Left ventricle myocardium inferior (tissue), 1 donor: ENCODE measurements around the gene HOXD12. TPM values are rescaled to one million over a fixed set of nuclear protein-coding genes. Genes with fewer than 3 reads are reported as not detected.

ENCODE experiments used
- DNase-seq: peaks from one replicate; pipeline ENCODE4 v3.0.0-alpha.2; 2020
- H3K27ac ChIP-seq: fragments of 200-600 bp; replicated peaks from 2 replicates; pipeline ENCODE4 v1.8.0; 2021
- H3K27me3 ChIP-seq: fragments of 200-600 bp; 2 replicates; pipeline ENCODE4 v1.8.0; 2021; ENCODE audit warnings: low read depth
- H3K36me3 ChIP-seq: fragments of 200-600 bp; 2 replicates; pipeline ENCODE4 v1.8.0; 2021
- H3K4me1 ChIP-seq: fragments of 200-600 bp; 2 replicates; pipeline ENCODE4 v1.8.0; 2021
- H3K4me3 ChIP-seq: fragments of 200-600 bp; 2 replicates; pipeline ENCODE4 v1.8.0; 2021; ENCODE audit warnings: mild to moderate bottlenecking, moderate library complexity
- H3K9me3 ChIP-seq: fragments of 200-600 bp; replicated peaks from 2 replicates; pipeline ENCODE4 v1.8.0; 2021
- CTCF ChIP-seq: fragments of 200-600 bp; IDR thresholded peaks from 2 replicates; pipeline ENCODE4 v1.8.0; 2021; ENCODE audit warnings: antibody characterized with exemption, mild to moderate bottlenecking, borderline replicate concordance
- intact Hi-C: fragments of 100-400 bp; cut with micrococcal nuclease; formaldehyde crosslinking; loops from one replicate; pipeline ENCODE4 v1.11.0; 2022
- total RNA-seq: library from RNA; stranded (reverse); fragmentation: NEBNext Ultra II Directional; extraction: Animal tissue kit (Norgen Biotek cat#: 25700); gene quantifications from one replicate; pipeline ENCODE4 v1.2.1, GENCODE V29; 2021
- donor health status: DM: no; HTN: yes; CAD: no; lungs with severe emphysema.

HOXD12 gene
- total RNA-seq, 1 donor from 2014 or later, result not detected

- Histone ChIP-seq H3K36me3 (no peaks in the 10 kb centered on the region), H3K4me3 (no peak overlapping the region), H3K27ac (no peak overlapping the region), H3K4me1 (peaks cover 22% of the 10 kb centered on the region), H3K27me3 (peaks cover 100% of the 10 kb centered on the region), H3K9me3 (no peaks in the 10 kb centered on the region)
- no peak for DNase-seq
- TF ChIP-seq CTCF, result no peak
- intact Hi-C loops, result no loop called here
These were observed 24.1 kb upstream of the HOXD12 start for GRCh38 chr2:176075481-176075880.

- H3K27ac ChIP-seq, result no peak overlapping the region
- H3K9me3 ChIP-seq, result no peaks in the 10 kb centered on the region
- H3K4me1 ChIP-seq, result peaks cover 26% of the 10 kb centered on the region
- intact Hi-C loops, result no loop called here
- H3K4me3 ChIP-seq, result no peak overlapping the region
- TF ChIP-seq CTCF, result no peak
- H3K27me3 ChIP-seq, result peaks cover 100% of the 10 kb centered on the region
- DNase-seq, result no peak
- H3K36me3 ChIP-seq, result no peaks in the 10 kb centered on the region
These were observed 23.5 kb upstream of the HOXD12 start for GRCh38 chr2:176076063-176076462.

- Histone ChIP-seq H3K9me3 (peaks cover 2% of the 10 kb centered on the region), H3K27ac (no peak overlapping the region), H3K4me1 (peaks cover 26% of the 10 kb centered on the region), H3K27me3 (peaks cover 100% of the 10 kb centered on the region), H3K36me3 (no peaks in the 10 kb centered on the region), H3K4me3 (no peak overlapping the region)
- no peak for TF ChIP-seq CTCF
- DNase-seq, result no peak
- intact Hi-C loops, result no loop called here
These were observed 22.8 kb upstream of the HOXD12 start for GRCh38 chr2:176076796-176077195.

GRCh38 chr2:176078541-176079284 lies 20.9 kb upstream of the HOXD12 start:
- Histone ChIP-seq H3K36me3 (no peaks in the 10 kb centered on the region), H3K4me3 (no peak overlapping the region), H3K27ac (no peak overlapping the region), H3K9me3 (peaks cover 6% of the 10 kb centered on the region), H3K27me3 (peaks cover 100% of the 10 kb centered on the region), H3K4me1 (peaks cover 35% of the 10 kb centered on the region)
- no peak for DNase-seq
- no peak for TF ChIP-seq CTCF
- intact Hi-C loops, result no loop called here

- H3K9me3 ChIP-seq, result peaks cover 6% of the 10 kb centered on the region
- H3K36me3 ChIP-seq, result no peaks in the 10 kb centered on the region
- no peak for DNase-seq
- H3K27me3 ChIP-seq, result peaks cover 100% of the 10 kb centered on the region
- H3K4me1 ChIP-seq, result peaks cover 35% of the 10 kb centered on the region
- peak overlapping the region; percentile 50 for H3K4me3 ChIP-seq
- no peak overlapping the region for H3K27ac ChIP-seq
- no peak for TF ChIP-seq CTCF
- intact Hi-C loops, result no loop called here
These were observed 20.2 kb upstream of the HOXD12 start for GRCh38 chr2:176079285-176079830.
